ENCODE results near the gene MYL2.

The MYL2 gene

DNA sequence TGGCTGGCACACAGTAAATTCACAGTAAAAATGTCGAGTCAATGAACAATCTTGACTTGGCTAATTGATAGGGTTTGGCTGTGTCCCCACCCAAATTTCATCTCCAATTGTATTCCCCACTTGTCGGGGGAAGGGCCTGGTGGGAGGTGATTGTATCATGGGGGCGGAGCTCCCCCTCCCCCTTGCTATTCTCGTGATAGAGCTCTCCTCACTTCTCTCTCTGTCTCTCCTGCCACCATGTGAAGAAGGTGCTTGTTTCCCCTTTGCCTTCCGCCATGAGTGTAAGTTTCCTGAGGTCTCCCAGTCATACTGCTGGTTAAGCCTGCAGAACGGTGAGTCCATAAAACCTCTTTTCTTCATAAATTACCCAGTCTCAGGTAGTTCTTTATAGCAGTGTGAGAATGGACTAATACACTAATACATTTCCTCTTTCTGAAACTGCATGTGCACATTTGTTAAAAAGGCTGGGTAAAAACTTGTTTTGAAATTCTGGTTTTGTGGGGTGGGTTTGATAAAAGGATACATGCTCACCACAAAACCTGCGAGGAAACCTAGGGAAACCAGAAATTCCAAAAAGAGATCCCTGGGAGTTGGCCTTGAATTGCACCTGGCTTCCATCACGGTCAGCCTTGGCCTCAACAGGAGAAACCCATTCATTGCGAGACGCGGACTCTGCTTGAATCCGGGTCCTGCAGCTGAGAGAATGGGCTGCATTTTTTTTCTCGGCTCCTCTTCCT lies 16.2 kb upstream of the MYL2 start:
- POLR2A ChIA-PET = no interaction called here
- CTCF ChIA-PET = interaction anchor here (1.1 to 2.3 kb wide), 3 partner anchors 19 to 363 kb away, joined by 3 to 8 read pairs (median 6); no protein-coding TSS in a partner anchor
- Histone ChIP-seq H3K27me3 (replicated peaks in 2 of 5; ENCODE audit: control insufficient read depth in 4 of 5, insufficient read depth in 5 of 5, low read length in 4 of 5) (peaks cover 0 to 8% (median 0%) of the 10 kb centered on the region in 5 experiments), H3K4me1 (ENCODE audit: control extremely low read depth in 1 of 4, control insufficient read depth in 4 of 4, insufficient read depth in 4 of 4, low read length in 3 of 4) (peaks cover 0 to 7% (median 0%) of the 10 kb centered on the region in 4 experiments), H3K36me3 (ENCODE audit: control insufficient read depth in 4 of 4, insufficient read depth in 4 of 4, low read length in 3 of 4) (no peaks in the 10 kb centered on the region), H3K27ac (ENCODE audit: insufficient read depth in 1 of 2, low read depth in 1 of 2, low read length in 2 of 2, poor library complexity in 1 of 2, severe bottlenecking in 2 of 2) (no peak overlapping the region), H3K4me3 (ENCODE audit: control insufficient read depth in 1 of 7, extremely low read depth in 1 of 7, insufficient read depth in 4 of 7, low read depth in 2 of 7, low read length in 6 of 7) (no peak overlapping the region), H3K9me3 (ENCODE audit: control extremely low read depth in 1 of 5, control insufficient read depth in 4 of 5, insufficient read depth in 2 of 5, low read depth in 1 of 5, low read length in 4 of 5) (no peaks in the 10 kb centered on the region)
- peak in 2 of 3 donors; percentile 8 to 16 for DNase-seq
- 29% methylated on average over 11 of the region's 13 CpGs for WGBS (ENCODE audit: insufficient coverage)

- ChIA-PET POLR2A (no interaction called here), CTCF (interaction anchor here (0.7 to 1.5 kb wide), 4 partner anchors 10 to 1574 kb away, joined by 3 to 4 read pairs (median 4); no protein-coding TSS in a partner anchor)
- Histone ChIP-seq H3K27me3 (replicated peaks in 2 of 5; ENCODE audit: control insufficient read depth in 4 of 5, insufficient read depth in 5 of 5, low read length in 4 of 5) (peaks cover 0 to 8% (median 0%) of the 10 kb centered on the region in 5 experiments), H3K4me3 (ENCODE audit: control insufficient read depth in 1 of 7, extremely low read depth in 1 of 7, insufficient read depth in 4 of 7, low read depth in 2 of 7, low read length in 6 of 7) (no peak overlapping the region), H3K4me1 (ENCODE audit: control extremely low read depth in 1 of 4, control insufficient read depth in 4 of 4, insufficient read depth in 4 of 4, low read length in 3 of 4) (peaks cover 0 to 7% (median 0%) of the 10 kb centered on the region in 4 experiments), H3K9me3 (ENCODE audit: control extremely low read depth in 1 of 5, control insufficient read depth in 4 of 5, insufficient read depth in 2 of 5, low read depth in 1 of 5, low read length in 4 of 5) (no peaks in the 10 kb centered on the region), H3K36me3 (ENCODE audit: control insufficient read depth in 4 of 4, insufficient read depth in 4 of 4, low read length in 3 of 4) (no peaks in the 10 kb centered on the region), H3K27ac (ENCODE audit: insufficient read depth in 1 of 2, low read depth in 1 of 2, low read length in 2 of 2, poor library complexity in 1 of 2, severe bottlenecking in 2 of 2) (no peak overlapping the region)
- no peak for DNase-seq
- 99% methylated on average over 4 of the region's 4 CpGs for WGBS (ENCODE audit: insufficient coverage)
Measured at GRCh38 chr12:110935588-110935987, 15.2 kb upstream of the MYL2 start.

DNA sequence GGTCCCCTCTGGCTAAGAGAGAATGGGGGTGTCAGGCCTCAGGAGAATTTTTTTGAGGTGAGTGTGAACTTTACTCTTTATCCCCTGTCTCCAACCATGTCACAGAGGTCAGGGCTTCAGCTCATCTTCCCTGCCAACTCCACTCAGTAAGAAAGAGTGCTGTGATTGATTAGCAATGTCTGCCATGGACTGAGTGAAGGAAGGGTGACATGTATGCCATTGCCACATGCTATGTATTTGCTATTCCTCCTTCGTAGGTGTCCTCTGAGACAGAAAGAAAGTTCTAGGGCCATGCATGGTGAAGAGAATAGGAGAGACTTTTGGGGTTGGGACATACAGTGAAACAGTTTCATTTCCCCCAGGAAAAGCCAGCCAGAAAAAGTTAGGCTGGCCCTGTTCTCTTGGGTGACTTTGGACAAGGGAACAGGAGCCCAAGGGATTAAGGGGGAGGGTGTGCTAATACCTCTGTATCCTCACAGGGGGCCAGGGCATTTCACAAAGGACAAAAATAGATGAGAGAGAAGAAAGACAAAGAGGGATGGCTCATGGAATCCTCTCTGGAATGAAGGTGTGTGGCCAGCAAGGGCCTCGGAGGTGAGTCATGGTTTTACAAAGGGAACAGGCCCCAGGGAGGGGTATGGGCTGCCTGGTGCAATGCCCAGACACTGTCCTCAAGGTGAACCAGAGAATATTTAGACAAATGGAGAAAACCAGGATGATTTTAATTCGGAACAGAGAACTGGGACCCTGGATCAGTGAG lies 13.9 kb upstream of the MYL2 start:
- CTCF ChIA-PET = interaction anchor here (1.5 kb wide), 1 partner anchor 40 kb away, joined by 4 read pairs; no protein-coding TSS in a partner anchor
- no peak overlapping the region for H3K4me3 ChIP-seq (ENCODE audit: control insufficient read depth in 1 of 7, extremely low read depth in 1 of 7, insufficient read depth in 4 of 7, low read depth in 2 of 7, low read length in 6 of 7)
- 90% methylated on average over 3 of the region's 3 CpGs for WGBS (ENCODE audit: insufficient coverage)
- peaks cover 0 to 7% (median 0%) of the 10 kb centered on the region in 4 experiments for H3K4me1 ChIP-seq (ENCODE audit: control extremely low read depth in 1 of 4, control insufficient read depth in 4 of 4, insufficient read depth in 4 of 4, low read length in 3 of 4)
- H3K36me3 ChIP-seq (ENCODE audit: control insufficient read depth in 4 of 4, insufficient read depth in 4 of 4, low read length in 3 of 4) = no peaks in the 10 kb centered on the region
- peaks cover 0 to 8% (median 0%) of the 10 kb centered on the region in 5 experiments for H3K27me3 ChIP-seq (replicated peaks in 2 of 5; ENCODE audit: control insufficient read depth in 4 of 5, insufficient read depth in 5 of 5, low read length in 4 of 5)
- DNase-seq = no peak
- no peaks in the 10 kb centered on the region for H3K9me3 ChIP-seq (ENCODE audit: control extremely low read depth in 1 of 5, control insufficient read depth in 4 of 5, insufficient read depth in 2 of 5, low read depth in 1 of 5, low read length in 4 of 5)
- H3K27ac ChIP-seq (ENCODE audit: insufficient read depth in 1 of 2, low read depth in 1 of 2, low read length in 2 of 2, poor library complexity in 1 of 2, severe bottlenecking in 2 of 2) = no peak overlapping the region
- POLR2A ChIA-PET = no interaction called here

DNA sequence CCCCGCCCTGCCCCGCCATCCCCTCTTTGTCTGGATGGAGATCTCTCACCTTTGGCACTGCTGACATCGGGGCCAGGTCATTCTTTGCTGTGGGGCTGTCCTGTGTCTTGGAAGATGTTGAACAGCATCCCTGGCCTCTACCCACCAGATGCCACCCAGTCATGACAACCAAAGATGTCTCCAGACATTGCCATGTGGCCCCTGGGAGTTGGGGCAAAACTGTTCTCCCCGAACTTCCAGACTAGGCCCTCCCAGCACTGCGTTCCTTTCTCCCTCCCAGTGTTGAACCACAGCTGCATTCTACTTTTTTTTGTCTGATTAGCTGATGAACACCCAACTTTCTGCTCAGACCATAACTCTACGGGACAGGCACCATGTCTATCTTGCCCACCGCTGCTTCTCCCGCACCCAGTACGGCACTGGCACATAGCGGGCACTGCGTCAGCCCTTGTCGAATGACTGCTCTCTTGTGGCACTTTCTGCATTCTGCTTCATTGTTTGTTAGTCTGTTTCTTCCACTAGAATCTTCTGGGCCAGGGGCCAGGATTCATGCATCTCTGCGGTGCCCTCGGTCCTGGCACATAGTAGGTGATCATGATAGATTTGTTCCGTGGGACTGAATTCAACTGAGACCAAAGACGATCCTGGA lies 13.1 kb upstream of the MYL2 start:
- no peaks in the 10 kb centered on the region for H3K36me3 ChIP-seq (ENCODE audit: control insufficient read depth in 4 of 4, insufficient read depth in 4 of 4, low read length in 3 of 4)
- H3K4me1 ChIP-seq (ENCODE audit: control extremely low read depth in 1 of 4, control insufficient read depth in 4 of 4, insufficient read depth in 4 of 4, low read length in 3 of 4) = peaks cover 0 to 7% (median 0%) of the 10 kb centered on the region in 4 experiments
- over 99% methylated on average over 16 of the region's 16 CpGs for WGBS (ENCODE audit: insufficient coverage)
- no peak for DNase-seq
- H3K27ac ChIP-seq (ENCODE audit: insufficient read depth in 1 of 2, low read depth in 1 of 2, low read length in 2 of 2, poor library complexity in 1 of 2, severe bottlenecking in 2 of 2) = no peak overlapping the region
- H3K27me3 ChIP-seq (replicated peaks in 2 of 5; ENCODE audit: control insufficient read depth in 4 of 5, insufficient read depth in 5 of 5, low read length in 4 of 5) = peaks cover 0 to 8% (median 0%) of the 10 kb centered on the region in 5 experiments
- H3K9me3 ChIP-seq (ENCODE audit: control extremely low read depth in 1 of 5, control insufficient read depth in 4 of 5, insufficient read depth in 2 of 5, low read depth in 1 of 5, low read length in 4 of 5) = no peaks in the 10 kb centered on the region
- no peak overlapping the region for H3K4me3 ChIP-seq (ENCODE audit: control insufficient read depth in 1 of 7, extremely low read depth in 1 of 7, insufficient read depth in 4 of 7, low read depth in 2 of 7, low read length in 6 of 7)
- ChIA-PET CTCF (no interaction called here), POLR2A (no interaction called here)

DNA sequence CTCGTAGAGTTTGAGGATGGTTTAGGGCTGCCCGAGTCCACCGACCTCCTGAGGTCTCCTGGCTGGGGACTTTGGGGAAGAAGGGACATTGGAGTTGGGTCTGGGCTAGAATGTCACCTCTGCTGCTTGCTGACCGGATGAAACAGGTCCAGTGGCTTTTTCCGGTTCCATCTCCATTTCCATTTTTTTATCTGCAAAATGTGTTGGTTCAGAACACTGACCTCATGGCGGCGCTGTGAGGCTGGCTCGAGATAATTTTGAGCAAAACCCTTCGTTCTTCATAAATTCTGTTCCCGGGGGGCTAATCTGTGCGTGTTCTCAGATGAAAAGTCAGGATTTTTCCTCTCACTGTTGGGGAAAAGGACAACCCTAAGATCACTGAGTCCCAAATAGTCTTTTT lies 11.7 kb upstream of the MYL2 start:
- DNase-seq = peak in 1 of 3 donors; percentile 13
- H3K36me3 ChIP-seq (ENCODE audit: control insufficient read depth in 4 of 4, insufficient read depth in 4 of 4, low read length in 3 of 4) = no peaks in the 10 kb centered on the region
- H3K27ac ChIP-seq (ENCODE audit: insufficient read depth in 1 of 2, low read depth in 1 of 2, low read length in 2 of 2, poor library complexity in 1 of 2, severe bottlenecking in 2 of 2) = no peak overlapping the region
- no peak overlapping the region for H3K4me3 ChIP-seq (ENCODE audit: control insufficient read depth in 1 of 7, extremely low read depth in 1 of 7, insufficient read depth in 4 of 7, low read depth in 2 of 7, low read length in 6 of 7)
- H3K27me3 ChIP-seq (replicated peaks in 2 of 5; ENCODE audit: control insufficient read depth in 4 of 5, insufficient read depth in 5 of 5, low read length in 4 of 5) = peaks cover 0 to 11% (median 0%) of the 10 kb centered on the region in 5 experiments
- ChIA-PET CTCF (no interaction called here), POLR2A (no interaction called here)
- H3K4me1 ChIP-seq (ENCODE audit: control extremely low read depth in 1 of 4, control insufficient read depth in 4 of 4, insufficient read depth in 4 of 4, low read length in 3 of 4) = peaks cover 0 to 4% (median 0%) of the 10 kb centered on the region in 4 experiments
- no peaks in the 10 kb centered on the region for H3K9me3 ChIP-seq (ENCODE audit: control extremely low read depth in 1 of 5, control insufficient read depth in 4 of 5, insufficient read depth in 2 of 5, low read depth in 1 of 5, low read length in 4 of 5)
- 44% methylated on average over 7 of the region's 11 CpGs for WGBS (ENCODE audit: insufficient coverage)

DNA sequence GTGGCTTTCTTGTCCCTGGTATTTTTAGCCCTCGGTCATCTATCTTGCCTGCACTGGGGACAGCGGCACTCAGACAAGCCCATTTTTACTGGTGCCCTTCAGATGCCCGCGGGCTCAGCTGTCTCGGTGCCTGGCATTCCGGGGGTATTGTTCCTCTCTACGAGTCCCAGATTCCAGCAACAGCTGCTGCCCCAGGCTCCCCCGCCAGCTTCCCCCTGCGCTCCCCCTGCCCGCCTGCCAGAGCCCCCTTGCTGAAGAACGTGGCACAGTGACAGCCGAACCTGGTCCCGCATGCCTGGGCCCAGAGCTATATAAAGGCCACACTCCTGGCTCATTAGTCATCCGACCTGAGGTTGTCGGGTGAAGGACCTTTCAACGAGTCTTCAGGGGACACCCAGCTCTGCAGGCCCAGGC lies 10.9 kb upstream of the MYL2 start:
- Histone ChIP-seq H3K9me3 (ENCODE audit: control extremely low read depth in 1 of 5, control insufficient read depth in 4 of 5, insufficient read depth in 2 of 5, low read depth in 1 of 5, low read length in 4 of 5) (no peaks in the 10 kb centered on the region), H3K27me3 (replicated peaks in 2 of 5; ENCODE audit: control insufficient read depth in 4 of 5, insufficient read depth in 5 of 5, low read length in 4 of 5) (peaks cover 0 to 9% (median 0%) of the 10 kb centered on the region in 5 experiments), H3K36me3 (ENCODE audit: control insufficient read depth in 4 of 4, insufficient read depth in 4 of 4, low read length in 3 of 4) (no peaks in the 10 kb centered on the region), H3K4me1 (ENCODE audit: control extremely low read depth in 1 of 4, control insufficient read depth in 4 of 4, insufficient read depth in 4 of 4, low read length in 3 of 4) (no peaks in the 10 kb centered on the region), H3K27ac (ENCODE audit: insufficient read depth in 1 of 2, low read depth in 1 of 2, low read length in 2 of 2, poor library complexity in 1 of 2, severe bottlenecking in 2 of 2) (no peak overlapping the region), H3K4me3 (ENCODE audit: control insufficient read depth in 1 of 7, extremely low read depth in 1 of 7, insufficient read depth in 4 of 7, low read depth in 2 of 7, low read length in 6 of 7) (no peak overlapping the region)
- CTCF ChIA-PET = interaction anchor here (1.4 kb wide), 1 partner anchor 14 kb away, joined by 3 read pairs; no protein-coding TSS in a partner anchor
- DNase-seq = no peak
- 89% methylated on average over 14 of the region's 16 CpGs for whole genome bisulfite sequencing (ENCODE audit: insufficient coverage)
- POLR2A ChIA-PET = no interaction called here

Measured in common myeloid progenitor, CD34-positive (primary cell).